ENCODE results near the gene EXOSC10. TPM values are rescaled to one million over a fixed set of nuclear protein-coding genes. Genes with fewer than 3 reads are reported as not detected.

The EXOSC10 gene
- total and polyA plus RNA-seq, 2 of the 13 experiments (the other 11 are each of a cell fraction or from before 2014, with no cell fraction given), result 48.4 to 67.6 TPM

GRCh38 chr1:11099310-11100148 is at the start of gene EXOSC10 (continued):
- TF ChIP-seq NFAT5 (CRISPR knock-in tag; IDR thresholded peaks at IDR 0.05) (0 out of 2 replicates have a peak, but pooled peaks have one; percentile 33), SRF (IDR thresholded peaks at IDR 0.05; ENCODE audit: low read depth, low read length) (no peak), NR0B2 (CRISPR knock-in tag; IDR thresholded peaks at IDR 0.05) (peak; percentile 73; the same call in 1 of the 2 replicates), ZBTB42 (CRISPR knock-in tag; IDR thresholded peaks at IDR 0.05) (no peak), REL (CRISPR knock-in tag; conservative IDR thresholded peaks at IDR 0.05) (peak; percentile 52; the same call in 1 of the 2 replicates), HMGXB4 (CRISPR knock-in tag; IDR thresholded peaks at IDR 0.05; ENCODE audit: borderline replicate concordance in 1 of 2, low read depth in 1 of 2) (peak; percentile 61 to 83; a peak in 3 of 4 replicates), ZIK1 (CRISPR knock-in tag; IDR thresholded peaks at IDR 0.05; ENCODE audit: borderline replicate concordance, low read depth) (0 out of 2 replicates have a peak, but pooled peaks have one; percentile 28), GTF3A (CRISPR knock-in tag; conservative IDR thresholded peaks at IDR 0.05) (no peak), ZNF205 (CRISPR knock-in tag; IDR thresholded peaks at IDR 0.05) (peak; percentile 42; the same call in 1 of the 2 replicates), NFIB (CRISPR knock-in tag; IDR thresholded peaks at IDR 0.05; ENCODE audit: borderline replicate concordance) (no peak), ZFX (CRISPR knock-in tag; IDR thresholded peaks at IDR 0.05; ENCODE audit: low read depth) (peak; percentile 90), ZNF891 (CRISPR knock-in tag; IDR thresholded peaks at IDR 0.05) (peak; percentile 64; the same call in 1 of the 2 replicates), ZNF446 (CRISPR knock-in tag; IDR thresholded peaks at IDR 0.05) (no peak)

All from HepG2 (cell line).